Ascending aorta (tissue), 2 donors: ENCODE results near the gene PRKCB. TPM values are rescaled to one million over a fixed set of nuclear protein-coding genes. Genes with fewer than 3 reads are reported as not detected.

Experiments used
- DNase-seq, 2 donors: peaks; one replicate each; pipeline ENCODE4 v3.0.0-alpha.2; 2019; ENCODE audit warnings: low spot score in 2 of 2
- H3K27ac ChIP-seq, 2 donors: fragments of 200-600 bp; sonication (generic); one replicate each; pipeline ENCODE4 v1.5.1; 2016 to 2017; ENCODE audit warnings: mild to moderate bottlenecking in 1 of 2
- H3K27me3 ChIP-seq: fragments of 200-600 bp; sonication (generic); one replicate; pipeline ENCODE4 v1.5.1; 2017
- H3K36me3 ChIP-seq, 2 donors: fragments of 200-600 bp; sonication (generic); one replicate each; pipeline ENCODE4 v1.5.1; 2016
- H3K4me1 ChIP-seq, 2 donors: fragments of 200-600 bp; sonication (generic); one replicate each; pipeline ENCODE4 v1.5.1; 2016 to 2017; ENCODE audit warnings: mild to moderate bottlenecking in 1 of 2
- H3K4me3 ChIP-seq, 2 donors: fragments of 200-600 bp; sonication (generic); one replicate each; pipeline ENCODE4 v1.5.1; 2016 to 2017; ENCODE audit warnings: mild to moderate bottlenecking in 1 of 2
- H3K9me3 ChIP-seq, 2 donors: fragments of 200-600 bp; sonication (generic); one replicate each; pipeline ENCODE4 v1.5.1; 2016
- CTCF ChIP-seq, 3 experiments: fragments of 200-600 bp in 2 of 3; fragments of 450-650 bp in 1 of 3; sonication (generic) in 2 of 3; IDR thresholded peaks; one replicate each; pipeline ENCODE4 v1.5.1; 2016 to 2019; ENCODE audit warnings: antibody characterized with exemption in 3 of 3, mild to moderate bottlenecking in 1 of 3, moderate library complexity in 1 of 3
- intact Hi-C: fragments of 100-400 bp; cut with DNase I; formaldehyde crosslinking; loops from one replicate; pipeline ENCODE4 v1.15.1; 2023
- total RNA-seq: library from RNA; depleted of rRNA; stranded (reverse); fragments of >200 nt; gene quantifications from one replicate; pipeline ENCODE4 v1.1.0, GENCODE V29; 2016

PRKCB gene
- total RNA-seq, 1 donor from 2014 or later: 1.2 TPM

- intact Hi-C loops: no loop called here
- Histone ChIP-seq H3K27ac (no peak overlapping the region), H3K9me3 (no peaks in the 10 kb centered on the region), H3K4me3 (no peak overlapping the region), H3K36me3 (no peaks in the 10 kb centered on the region), H3K27me3 (no peaks in the 10 kb centered on the region), H3K4me1 (no peaks in the 10 kb centered on the region)
- no peak for DNase-seq
- TF ChIP-seq CTCF (IDR thresholded peaks at IDR 0.05): no peak
These were observed 6.3 kb upstream of the PRKCB start for GRCh38 chr16:23829454-23829853.

- H3K9me3 ChIP-seq: no peaks in the 10 kb centered on the region
- H3K36me3 ChIP-seq: no peaks in the 10 kb centered on the region
- no peaks in the 10 kb centered on the region for H3K27me3 ChIP-seq
- no peak for DNase-seq
- no peak overlapping the region for H3K4me3 ChIP-seq
- intact Hi-C loops: no loop called here
- no peak overlapping the region for H3K27ac ChIP-seq
- no peaks in the 10 kb centered on the region for H3K4me1 ChIP-seq
- TF ChIP-seq CTCF (IDR thresholded peaks at IDR 0.05): no peak
These were observed 5.5 kb upstream of the PRKCB start for GRCh38 chr16:23830276-23830675.

- H3K27ac ChIP-seq: no peak overlapping the region
- DNase-seq: no peak
- intact Hi-C loops: no loop called here
- H3K36me3 ChIP-seq: no peaks in the 10 kb centered on the region
- H3K4me1 ChIP-seq: no peaks in the 10 kb centered on the region
- no peaks in the 10 kb centered on the region for H3K27me3 ChIP-seq
- H3K9me3 ChIP-seq: no peaks in the 10 kb centered on the region
- no peak overlapping the region for H3K4me3 ChIP-seq
- no peak for TF ChIP-seq CTCF (IDR thresholded peaks at IDR 0.05)
These were observed 2.9 kb upstream of the PRKCB start for GRCh38 chr16:23832882-23833281.

- intact Hi-C loops: no loop called here
- no peak for TF ChIP-seq CTCF (IDR thresholded peaks at IDR 0.05)
- no peaks in the 10 kb centered on the region for H3K27me3 ChIP-seq
These were observed 2.3 kb upstream of the PRKCB start for GRCh38 chr16:23833504-23833903.

GRCh38 chr16:23833960-23834685 is 1.7 kb upstream of the PRKCB start:
- Histone ChIP-seq H3K27me3 (no peaks in the 10 kb centered on the region), H3K27ac (no peak overlapping the region), H3K36me3 (no peaks in the 10 kb centered on the region), H3K4me1 (no peaks in the 10 kb centered on the region), H3K4me3 (no peak overlapping the region), H3K9me3 (no peaks in the 10 kb centered on the region)
- no peak for TF ChIP-seq CTCF (IDR thresholded peaks at IDR 0.05)
- intact Hi-C loops: no loop called here
- no peak for DNase-seq

More at GRCh38 chr16:23833504-23833903, 2.3 kb upstream of the PRKCB start:
- no peaks in the 10 kb centered on the region for H3K36me3 ChIP-seq
- H3K4me3 ChIP-seq: no peak overlapping the region
- H3K27ac ChIP-seq: no peak overlapping the region
- H3K9me3 ChIP-seq: no peaks in the 10 kb centered on the region
- H3K4me1 ChIP-seq: no peaks in the 10 kb centered on the region
- DNase-seq: no peak

- no peak for DNase-seq
- no peaks in the 10 kb centered on the region for H3K27me3 ChIP-seq
- intact Hi-C loops: no loop called here
These were observed 258 bp downstream of the PRKCB start for GRCh38 chr16:23836078-23836403.

More at GRCh38 chr16:23836078-23836403, 258 bp downstream of the PRKCB start:
- Histone ChIP-seq H3K4me3 (peak overlapping the region; percentile 40 to 66), H3K27ac (no peak overlapping the region), H3K9me3 (no peaks in the 10 kb centered on the region), H3K36me3 (no peaks in the 10 kb centered on the region), H3K4me1 (no peaks in the 10 kb centered on the region)
- TF ChIP-seq CTCF (IDR thresholded peaks at IDR 0.05): no peak
